Umbilical cord (tissue), 2 donors: Measurements from ENCODE around the gene CDK19. TPM values are rescaled to one million over a fixed set of nuclear protein-coding genes. Genes with fewer than 3 reads are reported as not detected.
"Not testable (repeated sequence)": the region's sequence is repeated elsewhere in the genome, so short reads cannot be mapped to it uniquely, and the experiment has no call there.

ENCODE experiments used
- DNase-seq: peaks from one replicate; pipeline ENCODE4 v3.0.0-alpha.2; 2015; ENCODE audit warnings: low spot score
- total RNA-seq: library from RNA; depleted of rRNA; stranded (reverse); fragments of >200 nt; gene quantifications from one replicate; pipeline ENCODE4 v1.2.3, GENCODE V29; 2014; ENCODE audit warnings: low replicate concordance; ENCODE audit not compliant: insufficient read depth

CDK19 gene
- total RNA-seq, 1 donor from 2014 or later, result 18.8 TPM

GRCh38 chr6:110625883-110626282 is 189.4 kb downstream of the CDK19 start:
- DNase-seq, result no peak

GRCh38 chr6:110622912-110623578 is 192.2 kb downstream of the CDK19 start:
- DNase-seq, result no peak

GRCh38 chr6:110621061-110621460 is 194.2 kb downstream of the CDK19 start:
- no peak for DNase-seq

GRCh38 chr6:110620065-110620464 is 195.2 kb downstream of the CDK19 start:
- DNase-seq, result no peak

GRCh38 chr6:110619275-110619908 is 195.9 kb downstream of the CDK19 start:
- peak; percentile 14 for DNase-seq

- DNase-seq, result peak; percentile 9
Observed at GRCh38 chr6:110618591-110619267, 196.5 kb downstream of the CDK19 start.

- no peak for DNase-seq
Observed at GRCh38 chr6:110617057-110617456, 198.2 kb downstream of the CDK19 start.

- DNase-seq, result no peak
Observed at GRCh38 chr6:110615722-110616121, 199.5 kb downstream of the CDK19 start.

GRCh38 chr6:110614586-110614985 is 200.7 kb downstream of the CDK19 start:
- DNase-seq, result no peak

GRCh38 chr6:110614106-110614505 is 201.2 kb downstream of the CDK19 start:
- DNase-seq, result no peak

GRCh38 chr6:110613356-110613755 is 201.9 kb downstream of the CDK19 start:
- DNase-seq, result no peak

- DNase-seq, result no peak
Observed at GRCh38 chr6:110612298-110612697, 203.0 kb downstream of the CDK19 start.

- DNase-seq, result peak; percentile 40
Observed at GRCh38 chr6:110609101-110609500, 206.2 kb downstream of the CDK19 start.

- DNase-seq, result no peak
Observed at GRCh38 chr6:110608151-110608550, 207.1 kb downstream of the CDK19 start.

GRCh38 chr6:110606151-110606550 is 209.1 kb downstream of the CDK19 start:
- no peak for DNase-seq

- DNase-seq, result not testable (repeated sequence)
Observed at GRCh38 chr6:110600640-110601039, 214.6 kb downstream of the CDK19 start.

GRCh38 chr6:110597761-110598160 is 217.5 kb downstream of the CDK19 start:
- DNase-seq, result no peak

- no peak for DNase-seq
Observed at GRCh38 chr6:110596354-110596753, 218.9 kb downstream of the CDK19 start.

- no peak for DNase-seq
Observed at GRCh38 chr6:110595112-110595511, 220.2 kb downstream of the CDK19 start.

- DNase-seq, result no peak
Observed at GRCh38 chr6:110593637-110594036, 221.6 kb downstream of the CDK19 start.

GRCh38 chr6:110592765-110593164 is 222.5 kb downstream of the CDK19 start:
- DNase-seq, result no peak

GRCh38 chr6:110590821-110591351 is 224.4 kb downstream of the CDK19 start:
- no peak for DNase-seq
